Endodermal cell (in vitro differentiated cells): ENCODE measurements around the gene KIF3A. TPM values are rescaled to one million over a fixed set of nuclear protein-coding genes. Genes with fewer than 3 reads are reported as not detected.

Source experiments
- DNase-seq: peaks from one replicate; pipeline ENCODE4 v3.0.0-alpha.2; 2017
- H3K27ac ChIP-seq: 2 replicates; pipeline ENCODE4 v1.5.1; 2013; ENCODE audit warnings: mild to moderate bottlenecking, low read depth, low read length, moderate library complexity
- H3K27me3 ChIP-seq: 2 replicates; pipeline ENCODE4 v1.6.1; 2013; ENCODE audit warnings: mild to moderate bottlenecking, low read length, moderate library complexity; ENCODE audit not compliant: insufficient read depth, control insufficient read depth, poor library complexity, severe bottlenecking
- H3K36me3 ChIP-seq: 2 replicates; pipeline ENCODE4 v1.7.0; 2013; ENCODE audit warnings: mild to moderate bottlenecking, low read length, moderate library complexity; ENCODE audit not compliant: control insufficient read depth, insufficient read depth
- H3K4me1 ChIP-seq: one replicate; pipeline ENCODE4 v1.7.0; 2013; ENCODE audit warnings: low read length; ENCODE audit not compliant: control insufficient read depth, insufficient read depth
- H3K4me3 ChIP-seq: 2 replicates; pipeline ENCODE4 v1.5.1; 2013; ENCODE audit warnings: mild to moderate bottlenecking, low read length, moderate library complexity
- H3K9ac ChIP-seq: 2 replicates; pipeline ENCODE4 v1.6.1; 2013; ENCODE audit warnings: mild to moderate bottlenecking, low read length, moderate library complexity; ENCODE audit not compliant: poor library complexity, severe bottlenecking; ENCODE audit errors: extremely low read depth
- H3K9me3 ChIP-seq: 2 replicates; pipeline ENCODE4 v1.6.1; 2013; ENCODE audit warnings: mild to moderate bottlenecking, low read length, moderate library complexity; ENCODE audit not compliant: control insufficient read depth
- H3K27ac Mint-ChIP-seq: 2 replicates; pipeline ENCODE4 v1.8.0; 2020; ENCODE audit warnings: mixed read lengths
- H3K27me3 Mint-ChIP-seq: 2 replicates; pipeline ENCODE4 v1.8.0; 2021; ENCODE audit warnings: mild to moderate bottlenecking, mixed read lengths; ENCODE audit not compliant: insufficient read depth
- H3K36me3 Mint-ChIP-seq: 2 replicates; pipeline ENCODE4 v1.8.0; 2020; ENCODE audit warnings: low read depth, mixed read lengths
- H3K4me1 Mint-ChIP-seq: 2 replicates; pipeline ENCODE4 v1.8.0; 2020; ENCODE audit warnings: mixed read lengths
- H3K4me3 Mint-ChIP-seq: 2 replicates; pipeline ENCODE4 v1.8.0; 2020; ENCODE audit warnings: mild to moderate bottlenecking, moderate library complexity, mixed read lengths
- H3K9me3 Mint-ChIP-seq: 2 replicates; pipeline ENCODE4 v1.8.0; 2020; ENCODE audit warnings: mild to moderate bottlenecking, mixed read lengths
- CTCF ChIP-seq: fragments of 200-600 bp; sonication (generic); conservative IDR thresholded peaks from 2 replicates; pipeline ENCODE4 v1.5.0; 2021; ENCODE audit warnings: antibody characterized with exemption, mild to moderate bottlenecking
- WGBS, 2 experiments: methylation state at CpG; one replicate each; pipeline versions ENCODE4 v1.1.5 to v1.1.7; 2013; ENCODE audit warnings: missing lambda C conversion rate in 2 of 2, mixed read lengths in 1 of 2; ENCODE audit not compliant: insufficient coverage in 1 of 2, insufficient read length in 1 of 2; 5-methylcytosine and 5-hydroxymethylcytosine counted together
- total RNA-seq, 2 donors: library from RNA; stranded (reverse); fragmentation: NEBNext Ultra II Directional in 1 of 2; extraction: Animal tissue kit (Norgen Biotek cat#: 25700) in 1 of 2; gene quantifications; 2 replicates in 1 of 2; 3 replicates in 1 of 2; pipeline ENCODE4 v1.2.1, GENCODE V29; 2021

The KIF3A gene
- total RNA-seq, 2 donors from 2014 or later: 19.6 to 25.2 TPM

DNA sequence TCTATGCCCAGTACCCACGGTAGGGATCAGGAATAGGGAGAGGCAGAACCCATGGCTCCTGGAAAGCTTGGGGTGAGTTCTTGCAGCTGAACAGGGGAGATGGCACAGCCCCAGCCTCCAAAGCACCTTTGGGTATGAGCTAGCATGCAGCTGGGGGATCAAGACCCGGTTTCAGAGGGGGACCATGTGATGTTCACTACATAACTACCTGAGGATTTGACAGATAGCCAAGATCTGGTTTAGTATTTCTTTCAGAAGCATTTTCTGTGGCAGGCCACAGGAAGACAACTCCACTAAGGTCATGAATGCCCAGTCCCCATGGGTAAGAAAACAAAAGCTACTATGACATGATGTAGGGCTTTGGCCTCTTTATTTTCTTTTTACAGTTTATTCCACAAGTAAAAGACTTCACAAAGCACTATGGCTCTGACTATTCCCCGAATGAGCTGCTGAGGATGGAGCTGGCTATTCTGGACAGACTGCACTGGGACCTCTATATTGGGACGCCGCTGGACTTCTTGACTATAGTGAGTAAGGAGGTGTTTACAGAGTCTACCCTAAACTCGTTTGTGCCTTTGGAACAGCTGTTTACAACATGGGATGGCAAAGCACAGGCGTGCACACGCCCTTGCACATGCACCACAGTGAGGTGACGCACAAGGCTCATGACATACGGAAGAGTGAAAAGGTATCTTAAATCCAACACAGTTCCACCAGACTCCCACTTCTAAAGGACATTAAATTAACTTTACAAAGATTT, 13.3 kb upstream of the KIF3A start:
- DNase-seq: no peak
- H3K36me3 Mint-ChIP-seq: no peaks in the 10 kb centered on the region
- H3K9ac ChIP-seq: no peak overlapping the region
- no peaks in the 10 kb centered on the region for H3K9me3 ChIP-seq
- no peak overlapping the region for H3K27ac ChIP-seq
- H3K4me1 Mint-ChIP-seq: peaks cover 11% of the 10 kb centered on the region
- H3K4me3 Mint-ChIP-seq: no peak overlapping the region
- WGBS, 2 experiments: 88 to 90% methylated on average over 6 to 10 of the region's 10 CpGs
- no peak overlapping the region for H3K27ac Mint-ChIP-seq
- H3K4me3 ChIP-seq: no peak overlapping the region
- H3K27me3 Mint-ChIP-seq: peaks cover 61% of the 10 kb centered on the region
- H3K27me3 ChIP-seq: peaks cover 66% of the 10 kb centered on the region
- H3K4me1 ChIP-seq: no peaks in the 10 kb centered on the region
- no peak for TF ChIP-seq CTCF
- H3K36me3 ChIP-seq: no peaks in the 10 kb centered on the region
- H3K9me3 Mint-ChIP-seq: no peaks in the 10 kb centered on the region

DNA sequence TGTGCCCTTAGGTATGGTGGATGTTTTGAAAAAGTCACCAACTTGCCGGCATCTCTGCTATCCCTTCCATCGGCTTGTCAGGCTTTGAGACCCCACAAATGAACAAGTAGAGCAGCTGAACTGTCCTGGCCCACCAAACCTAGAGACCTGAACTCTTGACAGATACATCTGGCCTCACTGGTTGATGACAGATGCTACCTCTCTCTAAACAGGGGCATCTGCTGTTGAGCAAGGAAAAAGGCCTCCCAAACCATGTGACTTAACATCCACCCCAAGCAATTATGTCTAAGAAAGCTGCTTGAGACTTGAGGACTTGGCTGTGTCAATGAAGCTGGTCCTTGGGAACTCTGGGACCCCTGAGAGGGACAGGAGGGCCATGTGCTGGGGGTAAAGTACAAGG, 12.2 kb upstream of the KIF3A start:
- peaks cover 4% of the 10 kb centered on the region for H3K4me1 Mint-ChIP-seq
- no peak for TF ChIP-seq CTCF
- no peak overlapping the region for H3K27ac ChIP-seq
- no peaks in the 10 kb centered on the region for H3K36me3 Mint-ChIP-seq
- H3K36me3 ChIP-seq: no peaks in the 10 kb centered on the region
- no peak overlapping the region for H3K9ac ChIP-seq
- no peak overlapping the region for H3K4me3 Mint-ChIP-seq
- no peak overlapping the region for H3K4me3 ChIP-seq
- H3K9me3 Mint-ChIP-seq: no peaks in the 10 kb centered on the region
- H3K9me3 ChIP-seq: no peaks in the 10 kb centered on the region
- DNase-seq: no peak
- H3K27me3 ChIP-seq: peaks cover 77% of the 10 kb centered on the region
- H3K4me1 ChIP-seq: no peaks in the 10 kb centered on the region
- H3K27me3 Mint-ChIP-seq: peaks cover 70% of the 10 kb centered on the region
- no peak overlapping the region for H3K27ac Mint-ChIP-seq
- 85 to 93% methylated on average over 2 of the region's 2 CpGs for WGBS, 2 experiments

- Histone ChIP-seq H3K27me3 (peaks cover 77% of the 10 kb centered on the region), H3K9me3 (no peaks in the 10 kb centered on the region), H3K36me3 (no peaks in the 10 kb centered on the region), H3K9ac (no peak overlapping the region), H3K27ac (no peak overlapping the region), H3K4me1 (no peaks in the 10 kb centered on the region), H3K4me3 (no peak overlapping the region)
- no peak for DNase-seq
- Mint-ChIP-seq H3K27me3 (peaks cover 73% of the 10 kb centered on the region), H3K9me3 (no peaks in the 10 kb centered on the region), H3K4me1 (peaks cover 2% of the 10 kb centered on the region), H3K4me3 (peak overlapping the region; percentile 17), H3K27ac (no peak overlapping the region), H3K36me3 (no peaks in the 10 kb centered on the region)
- 94 to 99% methylated on average over 7 to 10 of the region's 10 CpGs for WGBS, 2 experiments
- TF ChIP-seq CTCF: no peak
These were observed 11.2 kb upstream of the KIF3A start for GRCh38 chr5:132748522-132749000.
